HG02623 (cell line): ENCODE data around the gene C19orf85.
"Not testable (repeated sequence)": the region's sequence is repeated elsewhere in the genome, so short reads cannot be mapped to it uniquely, and the experiment has no call there.

ENCODE experiments used
- ATAC-seq: cut with Tn5 transposase; IDR thresholded peaks from one replicate; pipeline ENCODE4 v1.9.1; 2021; ENCODE audit warnings: moderate library complexity; ENCODE audit not compliant: unreplicated experiment

Gene C19orf85

GRCh38 chr19:55459950-55460657 is 4.4 kb downstream of the C19orf85 start:
- no peak for ATAC-seq

- no peak for ATAC-seq
Measured at GRCh38 chr19:55459551-55459949, 5.0 kb downstream of the C19orf85 start.

GRCh38 chr19:55457683-55458457 is 6.7 kb downstream of the C19orf85 start:
- no peak for ATAC-seq

- ATAC-seq = no peak
Measured at GRCh38 chr19:55456347-55456746, 8.2 kb downstream of the C19orf85 start.

- no peak for ATAC-seq
Measured at GRCh38 chr19:55455576-55456235, 8.8 kb downstream of the C19orf85 start.

- ATAC-seq = no peak
Measured at GRCh38 chr19:55454787-55455243, 9.7 kb downstream of the C19orf85 start.

GRCh38 chr19:55453511-55454260 is 10.9 kb downstream of the C19orf85 start:
- no peak for ATAC-seq

- ATAC-seq = no peak
Measured at GRCh38 chr19:55452749-55453346, 11.7 kb downstream of the C19orf85 start.

- ATAC-seq = no peak
Measured at GRCh38 chr19:55451965-55452748, 12.4 kb downstream of the C19orf85 start.

GRCh38 chr19:55451163-55451964 is 13.2 kb downstream of the C19orf85 start:
- ATAC-seq = no peak

- no peak for ATAC-seq
Measured at GRCh38 chr19:55449469-55449868, 15.1 kb downstream of the C19orf85 start.

GRCh38 chr19:55448175-55448490 is 16.4 kb downstream of the C19orf85 start:
- not testable (repeated sequence) for ATAC-seq

- ATAC-seq = no peak
Measured at GRCh38 chr19:55447421-55448174, 17.0 kb downstream of the C19orf85 start.

- ATAC-seq = no peak
Measured at GRCh38 chr19:55446060-55446459, 18.5 kb downstream of the C19orf85 start.

GRCh38 chr19:55444646-55445045 is 19.9 kb downstream of the C19orf85 start:
- no peak for ATAC-seq

- no peak for ATAC-seq
Measured at GRCh38 chr19:55443824-55444480, 20.6 kb downstream of the C19orf85 start.

- no peak for ATAC-seq
Measured at GRCh38 chr19:55443045-55443823, 21.3 kb downstream of the C19orf85 start, which contains the start of gene SHISA7. Gene SHISA7, minus strand, starts transcription at chr19:55443300. Its CDS starts 437 bp downstream, at chr19:55442863.
